Vagina (tissue), 2 donors: ENCODE measurements around the gene FSTL5.

Experiments
- POLR2AphosphoS5 ChIP-seq, 2 donors: sonication (generic); formaldehyde crosslinking; IDR thresholded peaks; one replicate each; pipeline ENCODE4 v1.9.0; 2017; ENCODE audit warnings: antibody characterized with exemption in 2 of 2, mild to moderate bottlenecking in 2 of 2, low read depth in 1 of 2; ENCODE audit not compliant: insufficient read depth in 1 of 2
- TF ChIP-seq, protein P1 (sequence below), 3 experiments: fragments of 450-650 bp in 2 of 3; fragments of 200-600 bp in 1 of 3; sonication (generic) in 1 of 3; IDR thresholded peaks; one replicate each; pipeline ENCODE4 v1.5.1; 2017 to 2019; ENCODE audit warnings: antibody characterized with exemption in 3 of 3, mild to moderate bottlenecking in 2 of 3, moderate library complexity in 2 of 3

GRCh38 chr4:162016991-162017390, 146.8 kb downstream of the FSTL5 start:
- TF ChIP-seq, protein P1, sequence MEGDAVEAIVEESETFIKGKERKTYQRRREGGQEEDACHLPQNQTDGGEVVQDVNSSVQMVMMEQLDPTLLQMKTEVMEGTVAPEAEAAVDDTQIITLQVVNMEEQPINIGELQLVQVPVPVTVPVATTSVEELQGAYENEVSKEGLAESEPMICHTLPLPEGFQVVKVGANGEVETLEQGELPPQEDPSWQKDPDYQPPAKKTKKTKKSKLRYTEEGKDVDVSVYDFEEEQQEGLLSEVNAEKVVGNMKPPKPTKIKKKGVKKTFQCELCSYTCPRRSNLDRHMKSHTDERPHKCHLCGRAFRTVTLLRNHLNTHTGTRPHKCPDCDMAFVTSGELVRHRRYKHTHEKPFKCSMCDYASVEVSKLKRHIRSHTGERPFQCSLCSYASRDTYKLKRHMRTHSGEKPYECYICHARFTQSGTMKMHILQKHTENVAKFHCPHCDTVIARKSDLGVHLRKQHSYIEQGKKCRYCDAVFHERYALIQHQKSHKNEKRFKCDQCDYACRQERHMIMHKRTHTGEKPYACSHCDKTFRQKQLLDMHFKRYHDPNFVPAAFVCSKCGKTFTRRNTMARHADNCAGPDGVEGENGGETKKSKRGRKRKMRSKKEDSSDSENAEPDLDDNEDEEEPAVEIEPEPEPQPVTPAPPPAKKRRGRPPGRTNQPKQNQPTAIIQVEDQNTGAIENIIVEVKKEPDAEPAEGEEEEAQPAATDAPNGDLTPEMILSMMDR (IDR thresholded peaks at IDR 0.05), result no peak
- TF ChIP-seq POLR2AphosphoS5 (IDR thresholded peaks at IDR 0.05; ENCODE audit: insufficient read depth in 1 of 2, low read depth in 1 of 2), result no peak
